Gastroesophageal sphincter (tissue), 4 donors: ENCODE measurements around the gene CIZ1. TPM values are rescaled to one million over a fixed set of nuclear protein-coding genes. Genes with fewer than 3 reads are reported as not detected.

Experiments used
- ATAC-seq: fragments of 150-250 bp; one replicate; pipeline ENCODE4 v1.9.1; 2016; ENCODE audit warnings: mild to moderate bottlenecking, moderate library complexity
- H3K27ac ChIP-seq, 4 donors: fragments of 200-600 bp; sonication (generic) in 3 of 4; 1 replicate in 3 of 4; 2 replicates in 1 of 4; pipeline ENCODE4 v1.5.1; 2016 to 2019
- H3K27me3 ChIP-seq: fragments of 200-600 bp; sonication (generic); one replicate; pipeline ENCODE4 v1.5.1; 2019
- H3K36me3 ChIP-seq, 2 donors: fragments of 200-600 bp; sonication (generic); one replicate each; pipeline ENCODE4 v1.5.1; 2019; ENCODE audit warnings: control low read depth in 1 of 2
- H3K4me1 ChIP-seq, 3 donors: fragments of 200-600 bp; sonication (generic); 1 replicate in 2 of 3; 2 replicates in 1 of 3; pipeline ENCODE4 v1.5.1; 2016 to 2019; ENCODE audit warnings: control low read depth in 2 of 3
- H3K4me3 ChIP-seq, 2 donors: fragments of 200-600 bp; sonication (generic); one replicate each; pipeline ENCODE4 v1.5.1; 2019; ENCODE audit warnings: mild to moderate bottlenecking in 1 of 2, moderate library complexity in 1 of 2
- H3K9me3 ChIP-seq, 3 donors: fragments of 200-600 bp; sonication (generic); one replicate each; pipeline ENCODE4 v1.5.1; 2017 to 2019; ENCODE audit warnings: control low read depth in 2 of 3
- CTCF ChIP-seq, 4 experiments: fragments of 200-600 bp in 2 of 4; fragments of 450-650 bp in 2 of 4; sonication (generic) in 1 of 4; IDR thresholded peaks; one replicate each; pipeline ENCODE4 v1.5.1; 2017 to 2019; ENCODE audit warnings: antibody characterized with exemption in 4 of 4, mild to moderate bottlenecking in 2 of 4, moderate library complexity in 2 of 4
- EP300 ChIP-seq: sonication (generic); formaldehyde crosslinking; IDR thresholded peaks from one replicate; pipeline ENCODE4 v1.6.1; 2017; ENCODE audit warnings: antibody characterized with exemption, mild to moderate bottlenecking
- POLR2A ChIP-seq, 2 donors: fragments of 450-650 bp; IDR thresholded peaks; one replicate each; pipeline ENCODE4 v1.6.1; 2017; ENCODE audit warnings: antibody characterized with exemption in 2 of 2, mild to moderate bottlenecking in 2 of 2, moderate library complexity in 1 of 2
- POLR2AphosphoS5 ChIP-seq: sonication (generic); formaldehyde crosslinking; IDR thresholded peaks from one replicate; pipeline ENCODE4 v1.6.1; 2017; ENCODE audit warnings: antibody characterized with exemption
- WGBS, 2 donors: methylation state at CpG; one replicate each; pipeline ENCODE4 v1.1.5; 2018; ENCODE audit warnings: low coverage in 1 of 2; 5-methylcytosine and 5-hydroxymethylcytosine counted together
- total RNA-seq, 4 donors: library from RNA; depleted of rRNA; stranded (reverse); fragments of >200 nt; gene quantifications; one replicate each; pipeline ENCODE4 v1.1.0, GENCODE V29; 2016

CIZ1 gene
- total RNA-seq, 4 donors from 2014 or later: 41.7 to 83.9 (median 58.1) TPM

DNA sequence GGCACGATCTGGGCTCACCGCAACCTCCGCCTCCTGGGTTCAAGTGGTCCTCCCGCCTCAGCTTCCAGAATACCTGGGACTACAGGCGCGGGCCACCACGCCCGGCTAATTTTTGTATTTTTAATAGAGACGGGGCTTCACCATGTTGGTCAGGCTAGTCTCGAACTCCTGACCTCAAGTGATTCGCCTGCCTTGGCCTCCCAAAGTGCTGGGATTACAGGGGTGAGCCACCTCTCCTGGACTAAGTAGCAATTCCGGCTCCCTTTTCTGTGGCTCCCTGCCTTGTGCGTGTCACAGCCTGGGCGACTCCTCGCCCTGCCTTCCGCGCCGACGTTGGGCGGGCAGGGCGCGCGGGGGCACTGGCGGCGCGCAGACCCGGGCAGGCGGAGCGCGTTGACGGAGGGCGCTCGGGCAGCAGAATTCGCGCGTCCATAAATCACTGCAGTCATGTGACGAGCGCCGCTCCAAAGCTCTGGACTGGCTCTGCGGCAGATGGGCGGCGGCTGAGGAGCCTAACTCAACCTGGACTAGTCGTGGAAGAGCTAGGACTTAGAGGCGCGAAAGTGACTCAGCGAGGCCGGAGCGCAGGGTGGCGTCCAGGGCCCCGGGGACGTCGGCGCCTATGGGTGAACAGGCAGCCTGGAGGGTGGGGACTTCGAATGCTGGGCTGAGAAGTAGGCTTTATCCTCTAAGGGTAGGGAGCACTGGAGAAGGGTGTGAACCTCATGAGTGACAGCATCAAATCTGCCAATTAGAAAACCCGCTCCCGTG lies 1.4 kb upstream of the CIZ1 start:
- peaks cover 0 to 29% (median 9%) of the 10 kb centered on the region in 3 donors for H3K4me1 ChIP-seq
- TF ChIP-seq POLR2AphosphoS5 (peak; percentile 62), POLR2A (IDR thresholded peaks at IDR 0.05) (peak; percentile 35 to 64), EP300 (no peak), CTCF (IDR thresholded peaks at IDR 0.05) (peak in 3 of 4 experiments; percentile 33 to 74 (median 43))
- H3K4me3 ChIP-seq: peak overlapping the region; percentile 75 to 94
- H3K27me3 ChIP-seq: no peaks in the 10 kb centered on the region
- 50 to 65% methylated on average over 5 to 8 of the region's 56 CpGs for whole genome bisulfite sequencing, 2 donors
- peak overlapping the region; percentile 63 to 95 (median 91) for H3K27ac ChIP-seq
- peak; percentile 86 for ATAC-seq
- no peaks in the 10 kb centered on the region for H3K9me3 ChIP-seq
- H3K36me3 ChIP-seq: peaks cover 0 to 23% of the 10 kb centered on the region in 2 donors

GRCh38 chr9:128190516-128191405 lies 611 bp downstream of the CIZ1 start:
- Histone ChIP-seq H3K9me3 (no peaks in the 10 kb centered on the region), H3K27me3 (no peaks in the 10 kb centered on the region), H3K36me3 (peaks cover 0 to 43% of the 10 kb centered on the region in 2 donors), H3K4me3 (peak overlapping the region; percentile 75 to 94), H3K27ac (peak overlapping the region; percentile 63 to 95 (median 93)), H3K4me1 (peaks cover 0 to 29% (median 9%) of the 10 kb centered on the region in 3 donors)
- 0 to 2% methylated on average over 12 to 15 of the region's 32 CpGs for WGBS, 2 donors
- peak; percentile 32 for ATAC-seq
- no peak for TF ChIP-seq EP300
- no peak for TF ChIP-seq CTCF (IDR thresholded peaks at IDR 0.05)
- no peak for TF ChIP-seq POLR2A (IDR thresholded peaks at IDR 0.05)
- no peak for TF ChIP-seq POLR2AphosphoS5

GRCh38 chr9:128190013-128190412 lies 1.4 kb downstream of the CIZ1 start:
- no peak for ATAC-seq
- TF ChIP-seq POLR2AphosphoS5: no peak
- TF ChIP-seq EP300: no peak
- TF ChIP-seq POLR2A (IDR thresholded peaks at IDR 0.05): no peak
- no peak overlapping the region for H3K27ac ChIP-seq
- 100% methylated on average over 1 of the region's 2 CpGs; no CpG with 5 or more reads in 1 of the 2 donors for WGBS, 2 donors
- H3K36me3 ChIP-seq: peaks cover 0 to 50% of the 10 kb centered on the region in 2 donors
- H3K27me3 ChIP-seq: no peaks in the 10 kb centered on the region
- no peaks in the 10 kb centered on the region for H3K9me3 ChIP-seq
- peaks cover 0 to 29% (median 9%) of the 10 kb centered on the region in 3 donors for H3K4me1 ChIP-seq
- peak overlapping the region in 1 of 2 donors; percentile 94 for H3K4me3 ChIP-seq

GRCh38 chr9:128188209-128188608 lies 3.2 kb downstream of the CIZ1 start:
- WGBS, 2 donors: 14 to 54% methylated on average over 1 of the region's 1 CpG
- TF ChIP-seq CTCF (IDR thresholded peaks at IDR 0.05): no peak
- no peak for TF ChIP-seq POLR2AphosphoS5
- no peak for TF ChIP-seq POLR2A (IDR thresholded peaks at IDR 0.05)
- TF ChIP-seq EP300: no peak
- Histone ChIP-seq H3K4me1 (peaks cover 0 to 28% (median 9%) of the 10 kb centered on the region in 3 donors), H3K4me3 (no peak overlapping the region), H3K36me3 (peaks cover 0 to 68% of the 10 kb centered on the region in 2 donors), H3K27me3 (no peaks in the 10 kb centered on the region), H3K27ac (no peak overlapping the region), H3K9me3 (no peaks in the 10 kb centered on the region)
- no peak for ATAC-seq

DNA sequence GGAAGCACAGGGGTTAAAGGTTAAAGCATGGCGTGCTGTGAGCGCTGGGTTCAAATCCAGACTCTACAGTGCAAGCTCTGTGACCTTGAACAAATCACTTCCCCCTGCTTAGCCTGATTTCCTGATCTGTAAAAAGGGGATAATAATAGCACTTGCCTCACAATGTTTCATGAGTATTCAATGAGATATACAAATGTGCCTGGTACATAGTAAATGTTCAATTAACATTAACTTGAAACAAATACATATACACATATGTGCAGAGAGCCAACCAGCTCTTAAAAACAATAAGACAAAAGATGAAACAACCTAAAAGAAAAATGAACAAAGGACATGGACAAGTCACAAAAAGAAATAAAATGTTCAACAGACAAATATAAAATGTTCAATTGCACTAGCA lies 4.0 kb downstream of the CIZ1 start:
- WGBS, 2 donors: 87 to 100% methylated on average over 2 of the region's 2 CpGs
- Histone ChIP-seq H3K36me3 (peaks cover 0 to 77% of the 10 kb centered on the region in 2 donors), H3K27ac (no peak overlapping the region), H3K9me3 (no peaks in the 10 kb centered on the region), H3K4me1 (peaks cover 0 to 19% (median 6%) of the 10 kb centered on the region in 3 donors), H3K27me3 (no peaks in the 10 kb centered on the region), H3K4me3 (no peak overlapping the region)
- TF ChIP-seq POLR2A (IDR thresholded peaks at IDR 0.05): no peak
- no peak for TF ChIP-seq POLR2AphosphoS5
- ATAC-seq: no peak
